Measurements from ENCODE around the gene KRT72. TPM values are rescaled to one million over a fixed set of nuclear protein-coding genes. Genes with fewer than 3 reads are reported as not detected.

KRT72 gene
- total RNA-seq, 4 donors from 2014 or later = not detected

GRCh38 chr12:52552055-52552454 lies 49.2 kb downstream of the KRT72 start:
- H3K9me3 ChIP-seq = no peaks in the 10 kb centered on the region
- in situ Hi-C loops (cut with MboI; ENCODE audit: low sequenced_read_pairs in 4 of 4) = no loop called here
- no peak for ATAC-seq
- no peaks in the 10 kb centered on the region for H3K4me1 ChIP-seq
- intact Hi-C loops (cut with DNase I; ENCODE audit: low total_unique reads) = no loop called here
- H3K36me3 ChIP-seq = no peaks in the 10 kb centered on the region
- no peak for DNase-seq
- H3K27ac ChIP-seq = no peak overlapping the region
- TF ChIP-seq CTCF (IDR thresholded peaks at IDR 0.05 in 4 of 5, conservative IDR thresholded peaks at IDR 0.05 in 1 of 5) (no peak), POLR2A (IDR thresholded peaks at IDR 0.05) (no peak)
- H3K27me3 ChIP-seq = peaks cover 0 to 3% (median 0%) of the 10 kb centered on the region in 3 donors
- H3K4me3 ChIP-seq = no peak overlapping the region

- DNase-seq = no peak
- TF ChIP-seq CTCF (IDR thresholded peaks at IDR 0.05 in 4 of 5, conservative IDR thresholded peaks at IDR 0.05 in 1 of 5) (no peak), POLR2A (IDR thresholded peaks at IDR 0.05) (no peak)
- Histone ChIP-seq H3K27ac (no peak overlapping the region), H3K4me3 (no peak overlapping the region), H3K9me3 (no peaks in the 10 kb centered on the region), H3K36me3 (no peaks in the 10 kb centered on the region), H3K4me1 (no peaks in the 10 kb centered on the region), H3K27me3 (peaks cover 0 to 3% (median 0%) of the 10 kb centered on the region in 3 donors)
- in situ Hi-C loops (cut with MboI; ENCODE audit: low sequenced_read_pairs in 4 of 4) = no loop called here
- ATAC-seq = no peak
- intact Hi-C loops (cut with DNase I; ENCODE audit: low total_unique reads) = no loop called here
Observed at GRCh38 chr12:52551216-52551865, 49.9 kb downstream of the KRT72 start.

GRCh38 chr12:52546126-52546525 lies 55.1 kb downstream of the KRT72 start:
- H3K27me3 ChIP-seq = peaks cover 0 to 3% (median 0%) of the 10 kb centered on the region in 3 donors
- H3K4me3 ChIP-seq = no peak overlapping the region
- DNase-seq (no peak), ATAC-seq (no peak)
- H3K27ac ChIP-seq = no peak overlapping the region
- H3K4me1 ChIP-seq = no peaks in the 10 kb centered on the region
- intact Hi-C loops (cut with DNase I; ENCODE audit: low total_unique reads) = no loop called here
- in situ Hi-C loops (cut with MboI; ENCODE audit: low sequenced_read_pairs in 4 of 4) = no loop called here
- H3K9me3 ChIP-seq = no peaks in the 10 kb centered on the region
- no peak for TF ChIP-seq CTCF (IDR thresholded peaks at IDR 0.05 in 4 of 5, conservative IDR thresholded peaks at IDR 0.05 in 1 of 5)
- no peak for TF ChIP-seq POLR2A (IDR thresholded peaks at IDR 0.05)
- H3K36me3 ChIP-seq = no peaks in the 10 kb centered on the region

- no peak for TF ChIP-seq POLR2A (IDR thresholded peaks at IDR 0.05)
- TF ChIP-seq CTCF (IDR thresholded peaks at IDR 0.05 in 4 of 5, conservative IDR thresholded peaks at IDR 0.05 in 1 of 5) = no peak
- Histone ChIP-seq H3K27ac (no peak overlapping the region), H3K9me3 (no peaks in the 10 kb centered on the region), H3K4me1 (no peaks in the 10 kb centered on the region), H3K27me3 (no peaks in the 10 kb centered on the region), H3K4me3 (no peak overlapping the region), H3K36me3 (no peaks in the 10 kb centered on the region)
- ATAC-seq = no peak
- DNase-seq = no peak
- intact Hi-C loops (cut with DNase I; ENCODE audit: low total_unique reads) = no loop called here
- in situ Hi-C loops (cut with MboI; ENCODE audit: low sequenced_read_pairs in 4 of 4) = no loop called here
Observed at GRCh38 chr12:52543985-52544883, 57.0 kb downstream of the KRT72 start.
